G401.6 (cell line): Measurements from ENCODE around the gene BACH2.

Experiments
- FAIRE-seq: peaks from 2 replicates; lab custom pipeline; 2012; peaks lifted over from hg19 to GRCh38; lab: Jason Lieb, UNC

BACH2 gene

GRCh38 chr6:89887452-89888137 lies 409.0 kb downstream of the BACH2 start:
- FAIRE-seq: no peak

- no peak for FAIRE-seq
Measured at GRCh38 chr6:89886378-89887120, 410.1 kb downstream of the BACH2 start.
